Panc1 (cell line): Measurements from ENCODE around the gene ZNF235. TPM values are rescaled to one million over a fixed set of nuclear protein-coding genes. Genes with fewer than 3 reads are reported as not detected.
"Not testable (repeated sequence)": the region's sequence is repeated elsewhere in the genome, so short reads cannot be mapped to it uniquely, and the experiment has no call there.

Source experiments
- ATAC-seq: fragments of 200-7000 bp; cut with Tn5 transposase; 2 replicates; pipeline ENCODE4 v1.9.1; 2020; ENCODE audit warnings: mild to moderate bottlenecking, moderate library complexity
- BruUV-seq: library from RNA; stranded (reverse); fragments of 400-500 nt; replicated peaks from 2 replicates; lab custom pipeline; 2021; lab: Mats Ljungman, UMichigan
- CTCF ChIA-PET: fragments of 300-600 bp; sonication (Branson Sonifier 250); formaldehyde crosslinking; loops from one replicate; lab custom pipeline; 2022; ENCODE audit warnings: antibody characterized with exemption; lab: Charles Lee
- POLR2A ChIA-PET: fragments of 300-600 bp; sonication (Branson Sonifier 250); formaldehyde crosslinking; loops from one replicate; lab custom pipeline; 2022; ENCODE audit warnings: antibody characterized with exemption; lab: Charles Lee
- DNase-seq: peaks from one replicate; pipeline ENCODE4 v3.0.0-alpha.2; 2010; ENCODE audit warnings: low read depth, low spot score
- H3K27ac ChIP-seq: 2 replicates; pipeline ENCODE4 v1.5.1; 2011; ENCODE audit warnings: mild to moderate bottlenecking, low read length, inconsistent platforms
- H3K27me3 ChIP-seq: fragments of 200-500 bp; sonication (Bioruptor generic); 2 replicates; pipeline ENCODE4 v1.6.0; 2014; ENCODE audit warnings: low read length, inconsistent platforms; ENCODE audit not compliant: control insufficient read depth, insufficient read depth
- H3K36me3 ChIP-seq: fragments of 200-500 bp; sonication (Bioruptor generic); 2 replicates; pipeline ENCODE4 v1.5.1; 2014; ENCODE audit warnings: inconsistent platforms, mild to moderate bottlenecking, low read length, moderate library complexity; ENCODE audit not compliant: control insufficient read depth, insufficient read depth
- H3K4me1 ChIP-seq: 2 replicates; pipeline ENCODE4 v1.5.1; 2011; ENCODE audit warnings: inconsistent platforms, mild to moderate bottlenecking, low read length, moderate library complexity; ENCODE audit not compliant: control insufficient read depth, insufficient read depth
- H3K4me3 ChIP-seq, 2 experiments: 2 replicates each; pipeline ENCODE4 v1.5.1; 2011 to 2012; ENCODE audit warnings: low read depth in 2 of 2, low read length in 2 of 2, mild to moderate bottlenecking in 2 of 2, inconsistent platforms in 1 of 2, moderate library complexity in 1 of 2
- H3K9me3 ChIP-seq: fragments of 200-500 bp; sonication (Bioruptor generic); 2 replicates; pipeline ENCODE4 v1.5.1; 2014; ENCODE audit warnings: low read depth, mild to moderate bottlenecking, inconsistent platforms, low read length, moderate library complexity; ENCODE audit not compliant: control insufficient read depth, insufficient read depth
- POLR2AphosphoS5 ChIP-seq: IDR thresholded peaks from 2 replicates; pipeline ENCODE4 v1.6.1; 2012; ENCODE audit warnings: mild to moderate bottlenecking, low read depth, low read length, moderate library complexity
- SIN3A ChIP-seq: IDR thresholded peaks from 2 replicates; pipeline ENCODE4 v1.6.1; 2012; ENCODE audit warnings: low read depth, mild to moderate bottlenecking, low read length, moderate library complexity, borderline replicate concordance; ENCODE audit not compliant: insufficient read depth
- TCF7L2 ChIP-seq: IDR thresholded peaks from 2 replicates; pipeline ENCODE4 v1.6.1; 2011; ENCODE audit warnings: mild to moderate bottlenecking, low read depth, low read length, inconsistent platforms
- in situ Hi-C: cut with HindIII; loops from 2 replicates; pipeline ENCODE4 v1.10.0; 2016; ENCODE audit warnings: low sequenced_read_pairs, low pct_unique_long_range_greater_than_20kb
- intact Hi-C: fragments of 100-400 bp; cut with micrococcal nuclease; formaldehyde crosslinking; loops from one replicate; pipeline ENCODE4 v1.10.0; 2022; ENCODE audit not compliant: unreplicated experiment
- total RNA-seq: library from RNA; stranded (reverse); gene quantifications from one replicate; pipeline ENCODE4 v1.2.1, GENCODE V29; 2021; ENCODE audit not compliant: unreplicated experiment
- TF ChIP-seq, protein P1 (sequence below), 2 experiments: IDR thresholded peaks; 2 replicates each; pipeline ENCODE4 v1.6.1; 2011 to 2012; ENCODE audit warnings: low read depth in 2 of 2, control low read depth in 1 of 2, low read length in 1 of 2, mild to moderate bottlenecking in 1 of 2, moderate library complexity in 1 of 2; ENCODE audit not compliant: insufficient read depth in 1 of 2
- TF ChIP-seq, protein P2 (sequence below): fragments of 450-650 bp; IDR thresholded peaks from 2 replicates; pipeline ENCODE4 v1.5.1; 2017; ENCODE audit warnings: mild to moderate bottlenecking

ZNF235 gene
- total RNA-seq, 1 experiment from 2014 or later: 5.1 TPM

DNA sequence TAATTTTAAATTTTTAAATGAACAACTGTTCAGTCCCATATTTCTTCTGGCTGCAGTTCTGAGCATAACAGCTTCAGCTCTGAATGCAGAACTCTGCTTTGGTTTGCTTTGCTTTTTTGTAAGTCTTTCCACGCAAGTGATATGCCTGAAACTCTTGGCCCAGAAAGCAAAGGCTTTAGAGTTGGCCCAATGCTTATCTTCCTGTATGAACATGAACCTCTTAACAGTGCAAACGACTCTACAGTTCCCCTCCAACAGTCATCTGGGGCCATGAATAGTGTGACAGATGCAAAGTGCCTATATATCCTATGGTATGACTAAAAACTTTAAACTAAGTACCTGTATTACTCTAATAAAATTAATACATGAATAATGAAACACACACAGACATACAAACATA lies 37.0 kb upstream of the ZNF235 start:
- ChIA-PET CTCF (no interaction called here), POLR2A (no interaction called here)
- BruUV-seq: no TSS peak
- no peak for ATAC-seq
- DNase-seq: no peak
- Histone ChIP-seq H3K27me3 (no peaks in the 10 kb centered on the region), H3K36me3 (no peaks in the 10 kb centered on the region; the same call in 1 of the 2 replicates), H3K4me1 (no peaks in the 10 kb centered on the region), H3K4me3 (no peak overlapping the region), H3K27ac (no peak overlapping the region), H3K9me3 (no peaks in the 10 kb centered on the region)
- TF ChIP-seq POLR2AphosphoS5: no peak
- TF ChIP-seq, protein P1, sequence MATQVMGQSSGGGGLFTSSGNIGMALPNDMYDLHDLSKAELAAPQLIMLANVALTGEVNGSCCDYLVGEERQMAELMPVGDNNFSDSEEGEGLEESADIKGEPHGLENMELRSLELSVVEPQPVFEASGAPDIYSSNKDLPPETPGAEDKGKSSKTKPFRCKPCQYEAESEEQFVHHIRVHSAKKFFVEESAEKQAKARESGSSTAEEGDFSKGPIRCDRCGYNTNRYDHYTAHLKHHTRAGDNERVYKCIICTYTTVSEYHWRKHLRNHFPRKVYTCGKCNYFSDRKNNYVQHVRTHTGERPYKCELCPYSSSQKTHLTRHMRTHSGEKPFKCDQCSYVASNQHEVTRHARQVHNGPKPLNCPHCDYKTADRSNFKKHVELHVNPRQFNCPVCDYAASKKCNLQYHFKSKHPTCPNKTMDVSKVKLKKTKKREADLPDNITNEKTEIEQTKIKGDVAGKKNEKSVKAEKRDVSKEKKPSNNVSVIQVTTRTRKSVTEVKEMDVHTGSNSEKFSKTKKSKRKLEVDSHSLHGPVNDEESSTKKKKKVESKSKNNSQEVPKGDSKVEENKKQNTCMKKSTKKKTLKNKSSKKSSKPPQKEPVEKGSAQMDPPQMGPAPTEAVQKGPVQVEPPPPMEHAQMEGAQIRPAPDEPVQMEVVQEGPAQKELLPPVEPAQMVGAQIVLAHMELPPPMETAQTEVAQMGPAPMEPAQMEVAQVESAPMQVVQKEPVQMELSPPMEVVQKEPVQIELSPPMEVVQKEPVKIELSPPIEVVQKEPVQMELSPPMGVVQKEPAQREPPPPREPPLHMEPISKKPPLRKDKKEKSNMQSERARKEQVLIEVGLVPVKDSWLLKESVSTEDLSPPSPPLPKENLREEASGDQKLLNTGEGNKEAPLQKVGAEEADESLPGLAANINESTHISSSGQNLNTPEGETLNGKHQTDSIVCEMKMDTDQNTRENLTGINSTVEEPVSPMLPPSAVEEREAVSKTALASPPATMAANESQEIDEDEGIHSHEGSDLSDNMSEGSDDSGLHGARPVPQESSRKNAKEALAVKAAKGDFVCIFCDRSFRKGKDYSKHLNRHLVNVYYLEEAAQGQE (IDR thresholded peaks at IDR 0.05; ENCODE audit: insufficient read depth in 1 of 2, low read depth in 2 of 2, low read length in 1 of 2): no peak
- TF ChIP-seq, protein P2, sequence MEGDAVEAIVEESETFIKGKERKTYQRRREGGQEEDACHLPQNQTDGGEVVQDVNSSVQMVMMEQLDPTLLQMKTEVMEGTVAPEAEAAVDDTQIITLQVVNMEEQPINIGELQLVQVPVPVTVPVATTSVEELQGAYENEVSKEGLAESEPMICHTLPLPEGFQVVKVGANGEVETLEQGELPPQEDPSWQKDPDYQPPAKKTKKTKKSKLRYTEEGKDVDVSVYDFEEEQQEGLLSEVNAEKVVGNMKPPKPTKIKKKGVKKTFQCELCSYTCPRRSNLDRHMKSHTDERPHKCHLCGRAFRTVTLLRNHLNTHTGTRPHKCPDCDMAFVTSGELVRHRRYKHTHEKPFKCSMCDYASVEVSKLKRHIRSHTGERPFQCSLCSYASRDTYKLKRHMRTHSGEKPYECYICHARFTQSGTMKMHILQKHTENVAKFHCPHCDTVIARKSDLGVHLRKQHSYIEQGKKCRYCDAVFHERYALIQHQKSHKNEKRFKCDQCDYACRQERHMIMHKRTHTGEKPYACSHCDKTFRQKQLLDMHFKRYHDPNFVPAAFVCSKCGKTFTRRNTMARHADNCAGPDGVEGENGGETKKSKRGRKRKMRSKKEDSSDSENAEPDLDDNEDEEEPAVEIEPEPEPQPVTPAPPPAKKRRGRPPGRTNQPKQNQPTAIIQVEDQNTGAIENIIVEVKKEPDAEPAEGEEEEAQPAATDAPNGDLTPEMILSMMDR: no peak
- TF ChIP-seq TCF7L2: no peak
- TF ChIP-seq SIN3A: no peak
- in situ Hi-C loops (no loop called here), intact Hi-C loops (no loop called here)

DNA sequence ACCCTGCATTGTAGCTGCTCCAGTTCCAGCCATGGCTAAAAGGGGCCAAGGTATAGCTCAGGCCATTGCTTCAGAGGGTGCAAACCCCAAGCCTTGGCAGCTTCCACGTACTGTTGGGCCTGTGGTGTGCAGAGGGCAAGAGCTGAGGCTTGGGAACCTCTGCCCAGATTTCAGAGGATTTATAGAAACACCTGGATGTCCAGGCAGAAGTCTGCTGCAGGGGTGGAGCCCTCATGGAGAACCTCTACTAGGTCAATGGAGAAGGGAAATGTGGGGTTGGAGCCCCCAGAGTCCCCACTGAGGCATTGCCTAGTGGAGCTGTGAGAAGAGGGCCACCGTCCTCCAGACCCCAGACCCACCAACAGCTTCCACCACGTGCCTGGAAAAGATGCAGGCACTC lies 29.8 kb upstream of the ZNF235 start:
- H3K4me3 ChIP-seq, intact Hi-C loops, DNase-seq, BruUV-seq, H3K36me3 ChIP-seq, in situ Hi-C loops, H3K4me1 ChIP-seq, POLR2A ChIA-PET, ATAC-seq, H3K27me3 ChIP-seq, CTCF ChIA-PET, H3K27ac ChIP-seq: not testable (repeated sequence)
- peaks cover 30% of the 10 kb centered on the region for H3K9me3 ChIP-seq

DNA sequence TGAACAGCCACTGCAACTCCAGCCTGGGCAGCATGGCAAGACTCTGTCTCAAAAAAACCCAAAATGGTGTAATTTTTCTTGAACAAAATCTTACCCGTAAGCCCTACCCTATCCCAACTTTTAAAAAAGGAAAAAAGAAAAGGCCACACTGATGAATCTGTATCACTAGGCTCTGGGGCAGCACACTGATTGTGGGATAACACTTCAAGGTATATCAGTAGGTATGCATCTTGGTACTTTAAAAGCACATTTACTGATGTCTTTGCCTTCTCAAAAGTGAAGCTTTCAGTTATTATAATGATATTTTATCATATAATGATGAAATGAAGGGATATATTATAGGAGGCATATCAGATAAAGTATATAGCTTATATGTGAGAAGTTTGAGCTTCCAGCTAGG lies 27.3 kb upstream of the ZNF235 start:
- intact Hi-C loops (no loop called here), in situ Hi-C loops (no loop called here)
- H3K36me3 ChIP-seq: peaks cover 6% of the 10 kb centered on the region; the same call in 1 of the 2 replicates
- no peak overlapping the region for H3K27ac ChIP-seq
- H3K4me1 ChIP-seq: no peaks in the 10 kb centered on the region
- DNase-seq: no peak
- CTCF ChIA-PET: no interaction called here
- POLR2A ChIA-PET: no interaction called here
- ATAC-seq: no peak
- H3K27me3 ChIP-seq: no peaks in the 10 kb centered on the region
- no peak for TF ChIP-seq TCF7L2
- TF ChIP-seq POLR2AphosphoS5: no peak
- no peak for TF ChIP-seq SIN3A
- TF ChIP-seq, protein P1 (IDR thresholded peaks at IDR 0.05; ENCODE audit: insufficient read depth in 1 of 2, low read depth in 2 of 2, low read length in 1 of 2): no peak
- TF ChIP-seq, protein P2: no peak
- peaks cover 30% of the 10 kb centered on the region for H3K9me3 ChIP-seq
- BruUV-seq: no TSS peak
- H3K4me3 ChIP-seq: no peak overlapping the region
